PFSK-1 (cell line): ENCODE measurements around the gene ADAMTS7.

Experiments used
- FOXP2 ChIP-seq: optimal IDR thresholded peaks from 2 replicates; pipeline ENCODE3; 2011; ENCODE audit warnings: borderline replicate concordance, control low read depth, inconsistent platforms; ENCODE audit not compliant: insufficient read depth; ENCODE audit errors: extremely low read length, extremely low read depth
- POLR2AphosphoS5 ChIP-seq: IDR thresholded peaks from 2 replicates; pipeline ENCODE4 v1.6.1; 2012; ENCODE audit warnings: low read depth, mild to moderate bottlenecking, control low read depth, low read length, moderate library complexity
- SIN3A ChIP-seq: IDR thresholded peaks from 2 replicates; pipeline ENCODE4 v1.6.1; 2012; ENCODE audit warnings: mild to moderate bottlenecking, low read length, moderate library complexity, borderline replicate concordance; ENCODE audit not compliant: insufficient read depth
- TAF1 ChIP-seq: IDR thresholded peaks from 2 replicates; pipeline ENCODE4 v1.6.1; 2012; ENCODE audit warnings: low read length, control low read depth, borderline replicate concordance; ENCODE audit not compliant: insufficient read depth
- TF ChIP-seq, protein P1 (sequence below), 2 experiments: IDR thresholded peaks; 2 replicates each; pipeline versions ENCODE4 v1.6.1 to v1.8.0; 2011 to 2012; ENCODE audit warnings: low read depth in 2 of 2, low read length in 2 of 2, control low read depth in 1 of 2, inconsistent platforms in 1 of 2, mild to moderate bottlenecking in 1 of 2, moderate library complexity in 1 of 2; ENCODE audit not compliant: insufficient read depth in 1 of 2

Gene ADAMTS7

DNA sequence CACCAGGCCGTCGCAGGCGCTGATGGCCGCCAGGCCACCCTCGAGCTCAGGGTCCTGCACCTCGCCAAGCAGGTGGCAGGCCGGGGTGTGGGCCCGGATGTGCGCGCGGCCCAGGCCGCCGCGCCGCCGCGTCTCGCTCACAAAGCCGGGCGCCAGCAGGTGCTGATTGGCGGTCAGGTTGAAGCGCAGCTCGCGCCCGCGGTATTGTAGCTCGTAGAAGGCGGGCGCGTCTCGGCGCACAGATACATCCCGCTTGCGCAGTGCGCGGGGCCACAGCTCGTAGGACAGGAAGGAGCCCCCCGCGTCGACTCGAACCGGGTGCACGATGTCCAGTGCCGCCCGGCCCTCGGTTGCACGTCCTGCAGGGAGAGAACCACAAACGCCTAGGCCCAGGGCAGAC is 11.1 kb downstream of the ADAMTS7 start:
- TF ChIP-seq, protein P1, sequence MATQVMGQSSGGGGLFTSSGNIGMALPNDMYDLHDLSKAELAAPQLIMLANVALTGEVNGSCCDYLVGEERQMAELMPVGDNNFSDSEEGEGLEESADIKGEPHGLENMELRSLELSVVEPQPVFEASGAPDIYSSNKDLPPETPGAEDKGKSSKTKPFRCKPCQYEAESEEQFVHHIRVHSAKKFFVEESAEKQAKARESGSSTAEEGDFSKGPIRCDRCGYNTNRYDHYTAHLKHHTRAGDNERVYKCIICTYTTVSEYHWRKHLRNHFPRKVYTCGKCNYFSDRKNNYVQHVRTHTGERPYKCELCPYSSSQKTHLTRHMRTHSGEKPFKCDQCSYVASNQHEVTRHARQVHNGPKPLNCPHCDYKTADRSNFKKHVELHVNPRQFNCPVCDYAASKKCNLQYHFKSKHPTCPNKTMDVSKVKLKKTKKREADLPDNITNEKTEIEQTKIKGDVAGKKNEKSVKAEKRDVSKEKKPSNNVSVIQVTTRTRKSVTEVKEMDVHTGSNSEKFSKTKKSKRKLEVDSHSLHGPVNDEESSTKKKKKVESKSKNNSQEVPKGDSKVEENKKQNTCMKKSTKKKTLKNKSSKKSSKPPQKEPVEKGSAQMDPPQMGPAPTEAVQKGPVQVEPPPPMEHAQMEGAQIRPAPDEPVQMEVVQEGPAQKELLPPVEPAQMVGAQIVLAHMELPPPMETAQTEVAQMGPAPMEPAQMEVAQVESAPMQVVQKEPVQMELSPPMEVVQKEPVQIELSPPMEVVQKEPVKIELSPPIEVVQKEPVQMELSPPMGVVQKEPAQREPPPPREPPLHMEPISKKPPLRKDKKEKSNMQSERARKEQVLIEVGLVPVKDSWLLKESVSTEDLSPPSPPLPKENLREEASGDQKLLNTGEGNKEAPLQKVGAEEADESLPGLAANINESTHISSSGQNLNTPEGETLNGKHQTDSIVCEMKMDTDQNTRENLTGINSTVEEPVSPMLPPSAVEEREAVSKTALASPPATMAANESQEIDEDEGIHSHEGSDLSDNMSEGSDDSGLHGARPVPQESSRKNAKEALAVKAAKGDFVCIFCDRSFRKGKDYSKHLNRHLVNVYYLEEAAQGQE (IDR thresholded peaks at IDR 0.05; ENCODE audit: insufficient read depth in 1 of 2, low read depth in 2 of 2, low read length in 2 of 2) = no peak
- TF ChIP-seq TAF1 = no peak
- TF ChIP-seq FOXP2 = no peak
- TF ChIP-seq POLR2AphosphoS5 = no peak
- no peak for TF ChIP-seq SIN3A

DNA sequence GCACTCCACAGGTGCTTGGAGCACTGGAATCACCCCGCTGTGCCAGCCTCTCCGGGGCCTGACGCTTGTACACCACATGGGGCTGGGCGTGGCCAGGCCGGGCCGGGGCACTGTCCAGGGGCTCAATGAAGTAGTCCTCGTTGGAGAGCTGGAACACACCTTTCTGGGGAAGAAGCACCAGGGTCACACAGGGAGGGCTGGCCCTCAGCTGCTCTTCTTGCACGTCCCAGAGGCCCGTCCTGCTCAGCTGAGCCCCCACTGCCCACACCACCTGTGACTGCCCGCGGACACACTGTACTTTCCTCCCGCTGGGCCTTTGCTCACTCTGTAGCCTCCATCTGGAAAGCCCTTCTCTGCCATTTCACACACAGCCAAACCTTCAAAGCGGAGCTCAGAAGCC is 13.3 kb downstream of the ADAMTS7 start:
- TF ChIP-seq TAF1 = no peak
- TF ChIP-seq, protein P1 (IDR thresholded peaks at IDR 0.05; ENCODE audit: insufficient read depth in 1 of 2, low read depth in 2 of 2, low read length in 2 of 2) = no peak
- no peak for TF ChIP-seq SIN3A
- TF ChIP-seq POLR2AphosphoS5 = no peak
- TF ChIP-seq FOXP2 = no peak

DNA sequence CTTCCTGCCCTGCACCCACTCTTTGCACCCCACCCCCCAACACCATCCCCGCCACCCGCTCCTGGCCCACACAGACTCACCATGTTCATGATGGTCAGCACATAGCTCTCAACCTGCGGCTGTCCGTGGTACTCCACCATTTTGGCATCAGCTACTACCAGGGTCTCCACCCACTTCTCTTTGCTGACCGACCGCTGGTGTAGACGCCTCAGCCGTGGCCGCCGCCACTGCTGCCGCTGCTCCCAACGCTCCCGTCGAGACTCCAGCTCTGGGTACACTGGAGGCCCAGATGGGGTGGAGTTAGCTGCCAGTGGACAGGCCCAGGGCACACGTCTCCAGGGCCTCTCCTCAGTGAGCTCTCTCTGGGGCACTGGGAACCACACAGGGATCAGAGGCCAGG is 14.8 kb downstream of the ADAMTS7 start:
- TF ChIP-seq, protein P1 (IDR thresholded peaks at IDR 0.05; ENCODE audit: insufficient read depth in 1 of 2, low read depth in 2 of 2, low read length in 2 of 2) = no peak

DNA sequence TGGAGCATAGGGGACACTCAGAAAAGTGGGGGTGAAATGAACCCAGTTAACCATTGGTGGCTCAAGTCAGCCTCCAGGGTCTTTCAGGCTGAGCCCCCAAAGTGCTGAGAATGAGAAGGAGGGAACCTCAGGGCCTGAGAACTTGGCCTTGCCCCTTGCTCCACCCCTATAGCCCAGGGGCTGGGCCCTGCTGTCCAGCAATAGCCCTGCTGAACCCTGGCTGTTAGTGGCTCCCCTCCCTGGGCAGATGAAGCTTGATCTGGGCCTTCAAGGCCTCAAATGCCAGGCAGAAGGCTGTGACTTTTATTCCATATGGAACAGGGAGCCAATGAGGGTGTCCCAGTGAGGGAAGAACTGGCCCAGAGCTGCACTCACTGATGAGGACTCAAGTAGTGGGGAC is 16.2 kb downstream of the ADAMTS7 start:
- TF ChIP-seq, protein P1 (IDR thresholded peaks at IDR 0.05; ENCODE audit: insufficient read depth in 1 of 2, low read depth in 2 of 2, low read length in 2 of 2) = peak; percentile 51 to 82; a peak in 3 of 4 replicates
- TF ChIP-seq FOXP2 = no peak

DNA sequence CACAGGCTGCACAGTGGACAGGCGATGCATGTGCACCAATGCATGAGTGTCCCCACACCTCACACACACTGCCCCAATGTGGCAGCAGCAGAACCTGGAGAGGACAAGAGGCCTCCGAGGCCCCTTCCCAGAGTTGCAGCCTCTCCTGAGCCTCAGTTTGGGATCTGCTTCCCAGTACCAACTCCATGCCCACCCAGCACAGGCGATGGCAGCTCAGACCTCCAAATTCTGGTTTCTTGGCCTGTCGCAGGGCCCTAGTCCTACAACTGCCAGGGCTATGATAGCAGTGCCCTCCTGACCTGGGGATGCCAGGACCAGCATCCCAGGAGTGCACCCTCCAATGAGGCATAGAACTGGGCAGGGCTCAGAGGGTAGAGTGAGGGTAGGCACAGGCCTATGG is 19.9 kb downstream of the ADAMTS7 start:
- TF ChIP-seq TAF1 (no peak), FOXP2 (no peak), SIN3A (no peak), POLR2AphosphoS5 (no peak)
- TF ChIP-seq, protein P1 (IDR thresholded peaks at IDR 0.05; ENCODE audit: insufficient read depth in 1 of 2, low read depth in 2 of 2, low read length in 2 of 2) = no peak
